PC-9 (cell line): ENCODE data around the gene MGRN1. TPM values are rescaled to one million over a fixed set of nuclear protein-coding genes. Genes with fewer than 3 reads are reported as not detected.
A peak's percentile ranks its signal among the peaks of the same experiment; 100 is the strongest.

ENCODE experiments used
- BruUV-seq: library from RNA; stranded (reverse); fragments of 400-500 nt; replicated peaks from 2 replicates; lab custom pipeline; 2021; lab: Mats Ljungman, UMichigan
- CTCF ChIA-PET: fragments of 300-600 bp; sonication (Branson Sonifier 250); formaldehyde crosslinking; loops from one replicate; lab custom pipeline; 2022; ENCODE audit warnings: antibody characterized with exemption; lab: Charles Lee
- POLR2A ChIA-PET: fragments of 300-600 bp; sonication (Branson Sonifier 250); formaldehyde crosslinking; loops from one replicate; lab custom pipeline; 2022; ENCODE audit warnings: antibody characterized with exemption; ENCODE audit not compliant: unreplicated experiment; lab: Charles Lee
- DNase-seq, 2 experiments: peaks; one replicate each; pipeline versions ENCODE4 v3.0.0 to v3.0.0-alpha.2; 2015 to 2022; ENCODE audit warnings: mixed read lengths in 1 of 2
- H2AFZ ChIP-seq: fragments of 200-600 bp; sonication (generic); 2 replicates; pipeline ENCODE4 v1.8.1; 2017; ENCODE audit warnings: antibody characterized with exemption
- H3F3A ChIP-seq: fragments of 200-600 bp; sonication (generic); 2 replicates; pipeline ENCODE4 v1.8.1; 2017; ENCODE audit warnings: antibody characterized with exemption, mild to moderate bottlenecking, low read depth; ENCODE audit not compliant: insufficient read depth
- H3K27ac ChIP-seq: fragments of 200-600 bp; sonication (generic); 2 replicates; pipeline ENCODE4 v1.6.1; 2016; ENCODE audit warnings: mixed run types
- H3K27me3 ChIP-seq: fragments of 200-600 bp; sonication (generic); 2 replicates; pipeline ENCODE4 v1.6.1; 2016; ENCODE audit warnings: low read depth, mixed run types; ENCODE audit not compliant: insufficient read depth
- H3K36me3 ChIP-seq: fragments of 200-600 bp; sonication (generic); 2 replicates; pipeline ENCODE4 v1.6.1; 2016; ENCODE audit warnings: low read depth, mixed run types
- H3K4me1 ChIP-seq: fragments of 200-600 bp; sonication (generic); replicated peaks from 2 replicates; pipeline ENCODE4 v1.6.1; 2016; ENCODE audit warnings: mixed run types; ENCODE audit not compliant: insufficient read depth
- H3K4me2 ChIP-seq: fragments of 200-600 bp; sonication (generic); 2 replicates; pipeline ENCODE4 v1.6.1; 2017; ENCODE audit warnings: mixed run types
- H3K4me3 ChIP-seq: fragments of 200-600 bp; sonication (generic); 2 replicates; pipeline ENCODE4 v1.6.1; 2016; ENCODE audit warnings: mixed run types
- H3K79me2 ChIP-seq: fragments of 200-600 bp; sonication (generic); 2 replicates; pipeline ENCODE4 v1.6.1; 2017; ENCODE audit warnings: low read depth, mixed run types
- H3K9me2 ChIP-seq: fragments of 200-600 bp; sonication (generic); 2 replicates; pipeline ENCODE4 v1.8.1; 2017; ENCODE audit warnings: mild to moderate bottlenecking; ENCODE audit not compliant: insufficient read depth
- H3K9me3 ChIP-seq: fragments of 200-600 bp; sonication (generic); 2 replicates; pipeline ENCODE4 v1.8.1; 2016; ENCODE audit warnings: low read depth; ENCODE audit not compliant: insufficient read depth
- H4K20me1 ChIP-seq: fragments of 200-600 bp; sonication (generic); 2 replicates; pipeline ENCODE4 v1.8.1; 2017; ENCODE audit not compliant: insufficient read depth
- EZH2 ChIP-seq: fragments of 200-600 bp; sonication (generic); IDR thresholded peaks from 2 replicates; pipeline ENCODE4 v1.8.0; 2017; ENCODE audit warnings: antibody characterized with exemption, low read depth
- intact Hi-C: fragments of 100-400 bp; cut with micrococcal nuclease; formaldehyde crosslinking; loops from one replicate; pipeline ENCODE4 v1.10.0; 2022; ENCODE audit not compliant: unreplicated experiment
- total RNA-seq: library from RNA; stranded (reverse); gene quantifications from 2 replicates; pipeline ENCODE4 v1.2.3, GENCODE V29; 2021
- TF ChIP-seq, protein P1 (sequence below): fragments of 200-600 bp; sonication (generic); conservative IDR thresholded peaks from 2 replicates; pipeline ENCODE4 v1.6.1; 2017; ENCODE audit warnings: mixed run types, antibody characterized with exemption, mild to moderate bottlenecking, moderate library complexity

Gene MGRN1
- total RNA-seq, 1 experiment from 2014 or later = 70.4 TPM

- no peaks in the 10 kb centered on the region for H3K9me3 ChIP-seq
- no peak overlapping the region for H3K27ac ChIP-seq
- H2AFZ ChIP-seq = no peak overlapping the region
- no TSS peak for BruUV-seq
- peaks cover 23% of the 10 kb centered on the region for H3K4me1 ChIP-seq
- no peaks in the 10 kb centered on the region for H3K36me3 ChIP-seq
- peaks cover 44% of the 10 kb centered on the region for H3K79me2 ChIP-seq
- intact Hi-C loops = loop anchor here (2.0 to 10.0 kb wide), 3 partner anchors 101 to 337 kb away; partner anchors contain the start of genes CORO7 and TFAP4
- no peak for DNase-seq
- no peaks in the 10 kb centered on the region for H3K9me2 ChIP-seq
- no peak overlapping the region for H3K4me2 ChIP-seq
- POLR2A ChIA-PET = interaction anchor here (0.6 kb wide), 1 partner anchor 487 kb away, joined by 3 read pairs; no protein-coding TSS in a partner anchor
- no peaks in the 10 kb centered on the region for H3K27me3 ChIP-seq
- H3K4me3 ChIP-seq = no peak overlapping the region
- no peak for TF ChIP-seq EZH2
- TF ChIP-seq, protein P1, sequence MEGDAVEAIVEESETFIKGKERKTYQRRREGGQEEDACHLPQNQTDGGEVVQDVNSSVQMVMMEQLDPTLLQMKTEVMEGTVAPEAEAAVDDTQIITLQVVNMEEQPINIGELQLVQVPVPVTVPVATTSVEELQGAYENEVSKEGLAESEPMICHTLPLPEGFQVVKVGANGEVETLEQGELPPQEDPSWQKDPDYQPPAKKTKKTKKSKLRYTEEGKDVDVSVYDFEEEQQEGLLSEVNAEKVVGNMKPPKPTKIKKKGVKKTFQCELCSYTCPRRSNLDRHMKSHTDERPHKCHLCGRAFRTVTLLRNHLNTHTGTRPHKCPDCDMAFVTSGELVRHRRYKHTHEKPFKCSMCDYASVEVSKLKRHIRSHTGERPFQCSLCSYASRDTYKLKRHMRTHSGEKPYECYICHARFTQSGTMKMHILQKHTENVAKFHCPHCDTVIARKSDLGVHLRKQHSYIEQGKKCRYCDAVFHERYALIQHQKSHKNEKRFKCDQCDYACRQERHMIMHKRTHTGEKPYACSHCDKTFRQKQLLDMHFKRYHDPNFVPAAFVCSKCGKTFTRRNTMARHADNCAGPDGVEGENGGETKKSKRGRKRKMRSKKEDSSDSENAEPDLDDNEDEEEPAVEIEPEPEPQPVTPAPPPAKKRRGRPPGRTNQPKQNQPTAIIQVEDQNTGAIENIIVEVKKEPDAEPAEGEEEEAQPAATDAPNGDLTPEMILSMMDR = no peak
- peaks cover 50% of the 10 kb centered on the region for H4K20me1 ChIP-seq
- peaks cover 18% of the 10 kb centered on the region for H3F3A ChIP-seq
- CTCF ChIA-PET = interaction anchor here (0.6 kb wide), 1 partner anchor 24 kb away, joined by 3 read pairs; no protein-coding TSS in a partner anchor
These were observed 13.1 kb upstream of the MGRN1 start for GRCh38 chr16:4611337-4612021.

GRCh38 chr16:4612474-4612931 is 12.1 kb upstream of the MGRN1 start:
- H3K27ac ChIP-seq = no peak overlapping the region
- BruUV-seq = no TSS peak
- no peaks in the 10 kb centered on the region for H3K9me2 ChIP-seq
- no peaks in the 10 kb centered on the region for H3K36me3 ChIP-seq
- peak overlapping the region; percentile 87 for H3K4me3 ChIP-seq
- H4K20me1 ChIP-seq = peaks cover 43% of the 10 kb centered on the region
- POLR2A ChIA-PET = interaction anchor here (0.7 kb wide), 2 partner anchors 118 to 138 kb away, joined by 4 to 5 read pairs; no protein-coding TSS in a partner anchor
- H3K27me3 ChIP-seq = no peaks in the 10 kb centered on the region
- H3F3A ChIP-seq = peaks cover 23% of the 10 kb centered on the region
- peaks cover 46% of the 10 kb centered on the region for H3K79me2 ChIP-seq
- no peak for DNase-seq
- TF ChIP-seq EZH2 = no peak
- TF ChIP-seq, protein P1 = no peak
- H3K9me3 ChIP-seq = no peaks in the 10 kb centered on the region
- CTCF ChIA-PET = interaction anchor here (0.6 to 0.7 kb wide), 2 partner anchors 23 to 64 kb away, joined by 3 to 15 read pairs; no protein-coding TSS in a partner anchor
- H2AFZ ChIP-seq = no peak overlapping the region
- intact Hi-C loops = loop anchor here (2.0 to 10.0 kb wide), 3 partner anchors 102 to 338 kb away; partner anchors contain the start of genes CORO7 and TFAP4
- H3K4me2 ChIP-seq = peak overlapping the region; percentile 89
- peaks cover 29% of the 10 kb centered on the region for H3K4me1 ChIP-seq

- Histone ChIP-seq H3K36me3 (no peaks in the 10 kb centered on the region), H3K9me3 (no peaks in the 10 kb centered on the region), H3K9me2 (no peaks in the 10 kb centered on the region), H3K27me3 (no peaks in the 10 kb centered on the region), H3K4me3 (peak overlapping the region; percentile 87), H4K20me1 (peaks cover 43% of the 10 kb centered on the region), H3K79me2 (peaks cover 52% of the 10 kb centered on the region), H2AFZ (no peak overlapping the region), H3K27ac (no peak overlapping the region), H3F3A (peaks cover 23% of the 10 kb centered on the region), H3K4me1 (peaks cover 35% of the 10 kb centered on the region), H3K4me2 (peak overlapping the region; percentile 89)
- intact Hi-C loops = loop anchor here (2.0 to 10.0 kb wide), 3 partner anchors 102 to 338 kb away; partner anchors contain the start of genes CORO7 and TFAP4
- POLR2A ChIA-PET = interaction anchor here (0.5 to 0.7 kb wide), 3 partner anchors 78 to 138 kb away, joined by 4 to 19 read pairs (median 5); no protein-coding TSS in a partner anchor
- no peak for TF ChIP-seq EZH2
- TF ChIP-seq, protein P1 = no peak
- TSS peak; percentile 30 for BruUV-seq
- peak; percentile 81 to 83 for DNase-seq
- CTCF ChIA-PET = interaction anchor here (0.6 to 0.7 kb wide), 2 partner anchors 10 to 11 kb away, joined by 3 read pairs; partner anchors contain the start of gene MGRN1
These were observed 11.5 kb upstream of the MGRN1 start for GRCh38 chr16:4612977-4613635.
